GM18511 (cell line): ENCODE data around the gene SLFNL1.

ENCODE experiments used
- ATAC-seq: cut with Tn5 transposase; IDR thresholded peaks from one replicate; pipeline ENCODE4 v1.9.1; 2021; ENCODE audit warnings: mild to moderate bottlenecking, moderate library complexity; ENCODE audit not compliant: unreplicated experiment

Gene SLFNL1

DNA sequence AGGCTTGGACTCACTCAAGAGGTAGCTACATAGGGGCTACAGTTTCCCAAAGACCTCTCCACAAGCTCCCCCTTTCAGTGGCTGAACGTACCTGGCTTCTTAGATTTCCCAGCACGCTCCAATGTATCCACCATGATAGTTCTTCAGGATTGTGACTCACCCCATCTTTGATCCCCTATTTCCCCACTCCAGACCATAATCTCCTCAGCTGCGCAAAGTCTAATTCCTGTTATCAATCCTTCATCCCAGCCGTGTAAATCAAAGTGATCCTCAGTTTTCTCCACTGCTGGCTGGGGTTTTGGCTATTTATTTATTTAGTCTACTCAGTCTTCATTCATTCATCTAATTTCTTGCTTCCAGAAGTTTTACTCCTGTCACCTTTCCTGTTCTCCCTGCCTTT, 55.1 kb downstream of the SLFNL1 start:
- ATAC-seq: no peak
